Stimulated activated naive CD4-positive, alpha-beta T cell treated with Interleukin-2 at 50 U/mL for 16 hours (primary cell): ENCODE results near the gene RARRES2.
A peak's percentile ranks its signal among the peaks of the same experiment; 100 is the strongest.

ENCODE experiments used
- DNase-seq: peaks from one replicate; lab custom pipeline; 2025; lab: John Stamatoyannopoulos, UW

The RARRES2 gene

DNA sequence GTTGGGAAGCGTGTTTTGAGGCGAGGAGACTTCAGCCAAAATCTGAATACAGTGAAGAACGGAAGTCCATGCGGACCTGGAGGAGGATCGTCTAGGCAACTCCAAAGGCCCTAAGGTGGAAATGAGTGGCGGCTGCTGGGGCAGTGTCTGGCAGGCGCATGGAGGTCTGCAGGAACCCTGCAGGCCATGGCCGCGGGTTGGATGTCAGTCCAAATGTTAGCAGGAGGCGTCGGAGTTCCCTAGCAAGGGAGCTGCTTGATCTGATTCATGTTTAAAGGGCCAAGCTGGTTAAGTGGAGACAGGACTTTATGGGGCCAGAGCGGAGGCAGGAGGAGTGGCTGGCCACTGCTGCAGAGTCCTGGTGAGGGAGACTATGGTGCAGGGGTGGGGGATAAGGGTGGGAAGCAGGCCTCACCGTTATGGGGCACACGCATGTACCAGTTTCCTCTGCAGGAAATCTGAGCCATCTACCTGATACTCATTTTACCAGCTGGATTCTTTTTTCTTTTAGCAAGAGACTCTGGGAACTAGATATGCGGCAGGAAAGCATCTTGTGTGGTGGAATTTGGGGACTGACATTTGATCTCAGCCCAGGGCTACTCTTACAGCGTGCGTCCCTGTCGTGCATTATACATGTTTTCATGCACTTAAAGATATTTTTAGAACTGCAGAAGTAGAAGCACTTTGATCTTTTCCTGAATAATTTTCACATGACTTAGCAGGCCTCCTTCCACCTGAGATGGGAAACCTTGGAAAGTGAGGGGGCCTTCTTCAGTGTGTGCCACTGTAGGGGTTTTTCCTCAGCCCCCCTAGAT is 20.6 kb upstream of the RARRES2 start:
- no peak for DNase-seq

DNA sequence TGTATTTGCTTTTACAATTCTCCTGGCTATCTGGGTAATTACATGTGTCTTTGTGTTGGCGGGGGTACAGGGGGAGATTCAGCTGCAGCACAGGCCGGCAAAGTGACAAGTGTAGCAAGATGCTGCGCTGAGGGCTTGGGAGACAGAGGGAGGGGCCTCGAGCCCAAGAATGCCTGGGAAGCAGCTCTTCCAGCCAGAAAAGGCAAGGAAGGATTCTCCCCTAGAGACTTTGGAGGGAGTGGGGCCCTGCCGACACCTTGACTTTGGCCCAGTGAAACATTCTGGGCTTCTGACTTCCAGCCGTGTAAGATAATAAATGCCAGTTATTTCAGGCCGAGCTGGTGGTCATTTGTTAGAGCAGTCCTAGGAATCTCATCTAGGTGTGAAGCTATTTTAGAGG is 20.0 kb upstream of the RARRES2 start:
- DNase-seq, result no peak

DNA sequence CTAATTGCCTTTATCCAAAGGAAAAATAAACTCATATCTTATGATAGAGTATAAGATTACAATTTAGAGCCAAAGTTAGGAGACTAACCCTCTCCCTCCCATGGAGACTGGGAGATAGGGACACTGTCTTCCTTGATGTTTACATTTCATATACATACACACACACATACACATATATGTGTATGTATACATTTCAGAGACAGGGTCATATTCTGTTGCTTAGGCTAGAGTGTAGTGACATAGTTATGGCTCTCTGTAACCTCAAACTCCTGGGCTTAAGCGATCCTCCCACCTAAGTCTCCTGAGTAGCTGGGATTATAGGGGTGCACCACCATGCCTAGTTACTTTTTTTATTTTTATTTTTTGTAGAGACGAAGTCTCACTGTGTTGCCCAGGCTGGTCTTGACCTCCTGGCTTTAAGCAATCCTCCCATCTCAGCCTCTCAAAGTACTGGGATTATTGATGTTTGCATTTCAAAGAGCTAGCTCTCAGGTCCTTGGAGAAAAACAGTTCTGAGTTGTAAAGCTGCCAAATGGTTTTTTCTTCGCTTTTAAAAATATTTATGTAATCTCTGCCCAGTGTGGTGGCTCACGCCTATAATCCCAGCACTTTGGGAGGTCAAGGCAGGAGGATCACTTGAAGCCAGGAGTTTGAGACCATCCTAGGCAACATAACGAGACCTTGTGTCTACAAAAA is 19.1 kb upstream of the RARRES2 start:
- no peak for DNase-seq

GRCh38 chr7:150359622-150360362 is 18.4 kb upstream of the RARRES2 start:
- DNase-seq, result no peak

- no peak for DNase-seq
Observed at GRCh38 chr7:150358988-150359621, 17.7 kb upstream of the RARRES2 start.

- no peak for DNase-seq
Observed at GRCh38 chr7:150358433-150358832, 17.0 kb upstream of the RARRES2 start.

DNA sequence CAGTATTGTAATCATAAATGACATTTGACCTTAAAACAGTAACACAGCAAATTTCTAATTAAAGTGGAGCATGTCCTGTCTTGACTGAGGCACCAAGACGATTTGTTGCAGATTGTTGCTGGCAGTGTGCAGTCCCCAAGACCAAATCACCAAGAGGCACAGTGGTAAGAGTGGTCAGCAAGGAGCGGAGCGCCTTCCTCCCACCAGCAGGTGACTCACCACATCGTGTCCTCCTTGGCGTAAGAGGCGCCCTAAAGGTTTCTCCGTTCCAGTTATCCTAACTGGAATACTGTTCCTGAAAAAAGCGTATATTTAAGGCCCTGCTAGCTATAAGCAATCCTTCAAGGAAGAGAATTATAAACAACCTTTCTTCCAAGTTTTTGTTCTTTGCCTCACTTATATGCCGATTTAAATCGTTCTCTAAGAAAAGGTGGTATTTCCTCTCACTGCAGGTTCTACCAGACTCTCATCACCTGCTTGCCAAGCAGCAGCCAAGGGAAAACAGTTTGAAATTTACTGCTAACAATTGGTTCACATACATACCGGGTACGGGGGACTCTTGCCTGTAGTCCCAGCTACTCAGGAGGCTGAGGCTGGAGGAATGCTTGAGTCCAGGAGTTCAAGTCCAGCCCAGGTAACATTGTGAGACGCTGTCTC is 16.5 kb upstream of the RARRES2 start:
- no peak for DNase-seq

DNA sequence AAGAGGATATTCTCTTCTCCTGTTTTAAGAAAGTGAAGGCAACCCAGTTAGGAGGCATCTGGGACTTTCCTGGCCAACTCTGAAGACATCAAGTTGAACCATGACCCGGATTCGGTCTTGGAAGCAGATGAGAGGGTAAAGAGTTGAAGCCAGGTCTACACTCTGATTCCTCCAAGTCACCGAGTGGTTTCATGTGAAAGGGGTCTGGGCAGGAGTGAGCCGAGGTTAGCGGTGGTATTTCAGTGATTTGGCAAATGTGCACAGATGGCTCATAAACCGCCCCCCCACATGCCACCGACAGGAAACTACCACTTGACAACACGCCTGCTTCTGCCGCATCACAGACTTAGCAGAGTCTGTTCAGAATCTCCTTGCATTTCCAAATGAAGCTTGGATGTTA is 15.8 kb upstream of the RARRES2 start:
- DNase-seq, result peak; percentile 50

GRCh38 chr7:150356265-150356897 is 15.0 kb upstream of the RARRES2 start:
- DNase-seq, result no peak

- DNase-seq, result no peak
Observed at GRCh38 chr7:150355666-150356059, 14.2 kb upstream of the RARRES2 start.

GRCh38 chr7:150351587-150352194 is 10.3 kb upstream of the RARRES2 start:
- no peak for DNase-seq

GRCh38 chr7:150346922-150347321 is 5.5 kb upstream of the RARRES2 start:
- DNase-seq, result no peak

DNA sequence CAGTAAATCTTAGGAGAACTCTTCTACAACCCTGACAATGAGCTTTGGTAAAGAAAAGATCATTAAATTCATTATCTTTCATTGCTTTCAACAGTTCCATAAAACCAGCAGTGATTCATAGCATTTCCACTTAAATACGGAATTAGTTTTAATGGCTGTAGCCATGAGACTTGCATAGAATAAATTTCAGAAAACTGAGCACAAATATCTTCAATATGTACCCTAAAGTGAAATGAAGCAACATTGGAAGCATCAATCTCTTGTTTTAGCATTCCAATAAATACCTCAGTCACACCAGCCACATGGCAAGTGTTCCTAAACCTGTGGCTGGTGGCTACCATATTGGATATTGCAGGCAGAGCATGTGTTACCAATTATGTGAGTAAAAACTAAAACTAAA is 3.6 kb upstream of the RARRES2 start:
- DNase-seq, result no peak

GRCh38 chr7:150344299-150344698 is 2.9 kb upstream of the RARRES2 start:
- DNase-seq, result no peak

GRCh38 chr7:150343225-150343624 is 1.8 kb upstream of the RARRES2 start:
- no peak for DNase-seq

DNA sequence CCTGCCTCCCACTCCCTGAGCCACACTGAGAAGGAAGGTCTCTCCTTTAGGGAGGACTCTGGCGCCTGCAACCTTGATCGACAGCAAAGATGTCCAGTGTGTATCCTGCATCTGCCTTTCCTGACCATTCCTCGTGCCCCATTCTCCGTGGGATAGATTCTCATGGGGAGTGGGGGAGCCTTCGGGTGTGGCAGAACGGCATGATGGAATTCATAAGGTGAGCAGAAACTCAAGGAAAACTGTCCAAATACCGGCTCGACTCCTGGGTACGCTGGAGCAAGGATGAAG is 636 bp upstream of the RARRES2 start:
- no peak for DNase-seq

GRCh38 chr7:150340875-150341262 is 560 bp downstream of the RARRES2 start:
- no peak for DNase-seq

GRCh38 chr7:150340024-150340749 is 1.2 kb downstream of the RARRES2 start:
- DNase-seq, result no peak

DNA sequence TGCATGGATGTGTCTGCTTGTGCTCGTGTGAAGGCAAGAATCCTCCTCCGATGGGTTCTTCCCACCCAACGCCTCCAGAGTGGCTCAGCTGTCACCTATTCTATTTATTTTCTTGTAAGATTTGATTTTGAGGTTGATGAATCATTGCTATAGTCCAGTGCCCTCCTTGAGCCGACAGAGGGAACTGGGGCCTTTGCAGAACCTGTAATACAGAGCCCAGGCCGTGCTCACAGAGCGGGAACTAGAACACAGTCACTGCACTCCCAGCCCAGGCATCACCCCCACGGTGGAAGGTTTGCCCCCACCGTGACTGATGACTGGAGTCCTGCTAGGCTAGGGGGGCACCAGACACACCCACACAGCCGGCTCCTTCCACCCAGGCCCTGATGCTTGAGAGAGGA is 2.0 kb downstream of the RARRES2 start:
- DNase-seq, result no peak

- no peak for DNase-seq
Observed at GRCh38 chr7:150338166-150338829, 3.1 kb downstream of the RARRES2 start.
